Liver (tissue), 9 donors: ENCODE results near the gene SLC12A7. TPM values are rescaled to one million over a fixed set of nuclear protein-coding genes. Genes with fewer than 3 reads are reported as not detected.

ENCODE experiments used
- DNase-seq: peaks from one replicate; pipeline ENCODE4 v3.0.0-alpha.2; 2017; ENCODE audit warnings: low spot score
- H3K27ac ChIP-seq, 2 donors: one replicate each; pipeline ENCODE4 v1.7.0; 2013; ENCODE audit warnings: inconsistent platforms in 2 of 2, low read length in 2 of 2, control low read depth in 1 of 2, low read depth in 1 of 2, mild to moderate bottlenecking in 1 of 2
- H3K27me3 ChIP-seq, 4 donors: one replicate each; pipeline versions ENCODE4 v1.6.1 to v1.7.0; 2013; ENCODE audit warnings: low read length in 3 of 4, inconsistent platforms in 1 of 4, mild to moderate bottlenecking in 1 of 4, moderate library complexity in 1 of 4; ENCODE audit not compliant: control insufficient read depth in 4 of 4, insufficient read depth in 4 of 4
- H3K36me3 ChIP-seq, 4 donors: one replicate each; pipeline versions ENCODE4 v1.6.1 to v1.7.0; 2013; ENCODE audit warnings: low read length in 3 of 4, mild to moderate bottlenecking in 3 of 4, low read depth in 1 of 4, moderate library complexity in 1 of 4; ENCODE audit not compliant: control insufficient read depth in 4 of 4, insufficient read depth in 3 of 4
- H3K4me1 ChIP-seq, 4 donors: one replicate each; pipeline versions ENCODE4 v1.6.1 to v1.7.0; 2013; ENCODE audit warnings: low read length in 3 of 4, mild to moderate bottlenecking in 3 of 4, moderate library complexity in 1 of 4; ENCODE audit not compliant: control insufficient read depth in 4 of 4, insufficient read depth in 4 of 4
- H3K4me3 ChIP-seq, 3 donors: one replicate each; pipeline versions ENCODE4 v1.6.1 to v1.7.0; 2013; ENCODE audit warnings: low read length in 3 of 3, control low read depth in 1 of 3, low read depth in 1 of 3, mild to moderate bottlenecking in 1 of 3
- H3K9ac ChIP-seq, 2 donors: one replicate each; pipeline ENCODE4 v1.7.0; 2013; ENCODE audit warnings: low read length in 2 of 2, mild to moderate bottlenecking in 2 of 2, moderate library complexity in 2 of 2, control low read depth in 1 of 2, low read depth in 1 of 2
- H3K9me3 ChIP-seq, 4 donors: one replicate each; pipeline versions ENCODE4 v1.6.1 to v1.7.0; 2013; ENCODE audit warnings: low read length in 3 of 4; ENCODE audit not compliant: control insufficient read depth in 4 of 4
- CTCF ChIP-seq: fragments of 150-350 bp; IDR thresholded peaks from 2 replicates; pipeline ENCODE4 v1.5.1; 2017; ENCODE audit warnings: improper control_type of control experiment, low read depth, low read length; ENCODE audit not compliant: missing input control
- EGR1 ChIP-seq, 2 donors: IDR thresholded peaks; 2 replicates each; pipeline ENCODE4 v1.6.1; 2016 to 2018; ENCODE audit warnings: antibody characterized with exemption in 2 of 2, low read depth in 2 of 2
- FOXA1 ChIP-seq: IDR thresholded peaks from 2 replicates; pipeline ENCODE4 v1.6.1; 2016; ENCODE audit warnings: antibody characterized with exemption
- GABPA ChIP-seq, 2 donors: IDR thresholded peaks in 1 of 2; conservative IDR thresholded peaks in 1 of 2; 2 replicates each; pipeline ENCODE4 v1.6.1; 2016; ENCODE audit warnings: antibody characterized with exemption in 2 of 2, mild to moderate bottlenecking in 1 of 2, moderate library complexity in 1 of 2
- HNF4A ChIP-seq, 2 donors: conservative IDR thresholded peaks; 2 replicates each; pipeline ENCODE4 v1.6.1; 2016; ENCODE audit warnings: antibody characterized with exemption in 2 of 2, mild to moderate bottlenecking in 2 of 2
- JUND ChIP-seq, 2 donors: IDR thresholded peaks; 2 replicates each; pipeline ENCODE4 v1.6.1; 2016; ENCODE audit warnings: antibody characterized with exemption in 2 of 2
- NR2F2 ChIP-seq: IDR thresholded peaks from 2 replicates; pipeline ENCODE4 v1.6.1; 2016; ENCODE audit warnings: antibody characterized with exemption
- RAD21 ChIP-seq, 2 donors: IDR thresholded peaks; 2 replicates each; pipeline ENCODE4 v1.6.1; 2016; ENCODE audit warnings: antibody characterized with exemption in 2 of 2, mild to moderate bottlenecking in 2 of 2
- SP1 ChIP-seq: IDR thresholded peaks from 2 replicates; pipeline ENCODE4 v1.6.1; 2018; ENCODE audit warnings: antibody characterized with exemption, mild to moderate bottlenecking
- YY1 ChIP-seq: IDR thresholded peaks from 2 replicates; pipeline ENCODE4 v1.6.1; 2016; ENCODE audit warnings: antibody characterized with exemption, mild to moderate bottlenecking
- WGBS: extraction: QIAGEN DNeasy Blood & Tissue Kit; methylation state at CpG from one replicate; pipeline ENCODE4 v1.1.7; 2013; 5-methylcytosine and 5-hydroxymethylcytosine counted together
- polyA plus RNA-seq, 2 donors: library from polyadenylated mRNA; stranded (reverse) in 1 of 2; unstranded in 1 of 2; fragments of 200-250 nt in 1 of 2; fragments of >200 nt in 1 of 2; fragmentation: Nextera tagmentation in 1 of 2; extraction: Ambion mirVana in 1 of 2; gene quantifications; one replicate each; pipeline versions ENCODE4 v1.2.1 to v1.2.3, GENCODE V29; 2013 to 2015
- total RNA-seq, 2 donors: library from RNA; depleted of rRNA; stranded (reverse); fragments of >200 nt; gene quantifications; one replicate each; pipeline ENCODE4 v1.2.3, GENCODE V29; 2014
- TF ChIP-seq, protein P1 (sequence below): IDR thresholded peaks from 2 replicates; pipeline ENCODE4 v1.6.1; 2016; ENCODE audit warnings: antibody characterized with exemption
- donor health status: healthy.
- donor health status: healthy.
- donor health status: healthy.
- donor health status: healthy.
- donor health status: healthy.

The SLC12A7 gene
- total and polyA plus RNA-seq, 4 donors, result 12.3 to 64.2 (median 28.9) TPM

DNA sequence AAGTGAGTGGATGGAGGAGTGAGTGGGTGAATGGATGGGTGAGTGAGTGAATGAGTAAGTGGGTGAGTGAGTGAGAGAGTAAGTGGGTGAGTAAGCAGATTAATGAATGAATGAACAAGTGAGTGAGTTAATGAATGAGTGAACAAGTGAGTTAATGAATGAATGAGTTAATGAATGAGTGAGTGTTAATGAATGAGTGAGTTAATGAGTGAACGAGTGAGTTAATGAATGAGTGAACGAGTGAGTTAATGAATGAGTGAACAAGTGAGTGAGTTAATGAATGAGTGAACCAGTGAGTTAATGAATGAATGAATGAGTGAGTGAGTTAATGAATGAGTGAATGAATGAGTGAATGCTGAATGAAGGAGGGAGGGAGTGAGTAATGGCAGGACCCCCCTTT, 76.9 kb downstream of the SLC12A7 start:
- no peaks in the 10 kb centered on the region for H3K4me1 ChIP-seq
- H3K9me3 ChIP-seq, result no peaks in the 10 kb centered on the region
- no peak overlapping the region for H3K4me3 ChIP-seq
- H3K9ac ChIP-seq, result no peak overlapping the region
- 72% methylated on average over 2 of the region's 2 CpGs for whole genome bisulfite sequencing
- no peaks in the 10 kb centered on the region for H3K36me3 ChIP-seq
- no peak overlapping the region for H3K27ac ChIP-seq
- no peak for DNase-seq
- TF ChIP-seq CTCF, result no peak
- no peak for TF ChIP-seq YY1
- no peak for TF ChIP-seq NR2F2
- TF ChIP-seq FOXA1, result no peak
- no peak for TF ChIP-seq GABPA (IDR thresholded peaks at IDR 0.05 in 1 of 2, conservative IDR thresholded peaks at IDR 0.05 in 1 of 2)
- no peak for TF ChIP-seq HNF4A (conservative IDR thresholded peaks at IDR 0.05)
- no peak for TF ChIP-seq JUND (IDR thresholded peaks at IDR 0.05)
- TF ChIP-seq RAD21 (IDR thresholded peaks at IDR 0.05), result no peak
- TF ChIP-seq, protein P1, sequence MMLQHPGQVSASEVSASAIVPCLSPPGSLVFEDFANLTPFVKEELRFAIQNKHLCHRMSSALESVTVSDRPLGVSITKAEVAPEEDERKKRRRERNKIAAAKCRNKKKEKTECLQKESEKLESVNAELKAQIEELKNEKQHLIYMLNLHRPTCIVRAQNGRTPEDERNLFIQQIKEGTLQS, result no peak
- no peaks in the 10 kb centered on the region for H3K27me3 ChIP-seq

DNA sequence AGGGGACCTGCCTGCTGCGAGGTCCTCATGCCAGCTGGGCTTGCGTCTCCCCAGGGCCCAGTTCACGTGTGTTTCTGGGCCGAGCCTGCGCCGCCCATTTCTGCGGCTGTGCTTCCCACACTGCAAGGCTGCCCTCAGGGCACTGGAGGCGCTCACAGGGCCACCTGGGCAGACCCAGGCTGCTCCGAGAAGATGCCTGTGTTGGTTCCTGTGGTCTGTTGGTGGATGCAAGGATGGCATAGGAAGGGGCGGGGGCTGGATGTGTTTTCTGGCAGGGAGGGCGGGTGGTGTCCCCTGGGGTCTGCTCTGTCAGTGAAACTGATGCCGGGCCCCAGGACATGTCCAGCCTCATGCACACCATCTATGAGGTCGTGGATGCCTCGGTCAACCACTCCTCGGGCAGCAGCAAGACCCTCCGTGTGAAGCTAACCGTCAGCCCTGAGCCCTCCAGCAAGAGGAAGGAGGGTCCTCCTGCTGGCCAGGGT, 77.4 kb downstream of the SLC12A7 start:
- no peaks in the 10 kb centered on the region for H3K9me3 ChIP-seq
- WGBS, result 92% methylated on average over 17 of the region's 17 CpGs
- no peak overlapping the region for H3K4me3 ChIP-seq
- no peaks in the 10 kb centered on the region for H3K36me3 ChIP-seq
- no peaks in the 10 kb centered on the region for H3K4me1 ChIP-seq
- H3K27ac ChIP-seq, result no peak overlapping the region
- H3K9ac ChIP-seq, result no peak overlapping the region
- no peak for TF ChIP-seq EGR1 (IDR thresholded peaks at IDR 0.05; ENCODE audit: low read depth in 2 of 2)
- no peak for TF ChIP-seq RAD21 (IDR thresholded peaks at IDR 0.05)
- TF ChIP-seq SP1, result no peak
- no peak for TF ChIP-seq GABPA (IDR thresholded peaks at IDR 0.05 in 1 of 2, conservative IDR thresholded peaks at IDR 0.05 in 1 of 2)
- H3K27me3 ChIP-seq, result no peaks in the 10 kb centered on the region
- DNase-seq, result no peak

DNA sequence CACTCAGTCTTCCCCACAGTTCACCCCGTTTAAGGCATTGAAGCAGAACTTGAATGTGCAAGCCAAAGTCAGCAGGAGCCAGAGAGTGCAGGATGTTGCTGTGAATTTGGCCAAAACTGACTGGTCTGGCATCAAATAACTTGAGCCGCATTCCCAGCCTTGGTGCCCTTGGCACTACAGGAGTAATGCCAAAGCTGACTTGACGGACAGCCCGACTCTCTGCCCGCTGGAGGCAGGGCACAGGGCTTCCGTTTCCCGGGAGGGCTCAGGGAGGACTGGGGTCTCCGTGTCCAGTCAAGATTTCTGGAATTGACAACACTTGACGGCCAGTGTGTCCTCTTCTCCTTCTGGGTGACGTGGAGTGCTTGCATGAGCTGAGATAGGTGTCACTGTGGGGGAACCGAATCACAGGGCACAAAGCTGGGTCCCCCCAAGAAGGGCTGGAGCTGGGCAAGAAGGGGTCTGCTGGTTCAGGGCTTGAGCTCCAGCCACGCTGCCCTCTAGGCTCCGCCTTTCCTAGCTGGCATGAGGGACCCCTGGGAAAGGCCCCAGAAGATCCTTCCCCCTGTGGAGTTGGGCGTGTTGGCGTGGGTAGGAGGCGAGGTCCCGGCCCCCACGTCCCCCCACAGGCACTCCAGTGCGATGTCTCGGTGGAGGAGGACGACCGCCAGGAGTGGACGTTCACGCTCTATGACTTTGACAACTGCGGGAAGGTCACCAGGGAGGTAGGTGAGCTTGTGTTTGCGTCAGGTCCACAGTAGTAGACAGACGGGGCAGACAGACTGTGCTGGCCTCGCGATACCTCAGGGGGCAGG, 78.0 kb downstream of the SLC12A7 start:
- Histone ChIP-seq H3K27ac (no peak overlapping the region), H3K4me3 (no peak overlapping the region), H3K36me3 (no peaks in the 10 kb centered on the region), H3K27me3 (no peaks in the 10 kb centered on the region), H3K9ac (no peak overlapping the region), H3K9me3 (no peaks in the 10 kb centered on the region), H3K4me1 (no peaks in the 10 kb centered on the region)
- WGBS, result 89% methylated on average over 29 of the region's 29 CpGs
- TF ChIP-seq GABPA (IDR thresholded peaks at IDR 0.05 in 1 of 2, conservative IDR thresholded peaks at IDR 0.05 in 1 of 2), result no peak
- no peak for DNase-seq
